Loucy (cell line): ENCODE results near the gene ASTN2.

ENCODE experiments used
- H2AFZ ChIP-seq: fragments of 200-600 bp; sonication (generic); 2 replicates; pipeline ENCODE4 v1.6.0; 2016; ENCODE audit warnings: antibody characterized with exemption, mild to moderate bottlenecking, low read length, moderate library complexity
- H3F3A ChIP-seq: fragments of 200-600 bp; 2 replicates; pipeline ENCODE4 v1.6.0; 2016; ENCODE audit warnings: antibody characterized with exemption, low read depth, mild to moderate bottlenecking
- H3K27me3 ChIP-seq: fragments of 200-600 bp; sonication (generic); 2 replicates; pipeline ENCODE4 v1.6.1; 2014; ENCODE audit warnings: low read length, mild to moderate bottlenecking; ENCODE audit not compliant: insufficient read depth, poor library complexity, severe bottlenecking
- H3K36me3 ChIP-seq: fragments of 200-600 bp; sonication (generic); 2 replicates; pipeline ENCODE4 v1.6.1; 2016; ENCODE audit warnings: low read length; ENCODE audit not compliant: insufficient read depth
- H3K4me1 ChIP-seq: fragments of 200-600 bp; sonication (generic); 2 replicates; pipeline ENCODE4 v1.5.1; 2014; ENCODE audit warnings: low read length, mild to moderate bottlenecking; ENCODE audit not compliant: insufficient read depth, poor library complexity, severe bottlenecking
- H3K4me2 ChIP-seq: fragments of 200-600 bp; sonication (generic); 2 replicates; pipeline ENCODE4 v1.6.0; 2014; ENCODE audit warnings: antibody characterized with exemption, low read length, low read depth, mild to moderate bottlenecking; ENCODE audit not compliant: poor library complexity, severe bottlenecking
- H3K4me3 ChIP-seq: fragments of 200-600 bp; sonication (generic); 2 replicates; pipeline ENCODE4 v1.5.1; 2014; ENCODE audit warnings: low read length, mild to moderate bottlenecking, mixed read lengths; ENCODE audit not compliant: poor library complexity, severe bottlenecking
- H3K79me2 ChIP-seq: fragments of 200-600 bp; sonication (generic); 2 replicates; pipeline ENCODE4 v1.6.1; 2014; ENCODE audit warnings: low read length; ENCODE audit not compliant: insufficient read depth
- H3K9ac ChIP-seq: fragments of 200-600 bp; sonication (generic); 2 replicates; pipeline ENCODE4 v1.6.0; 2014; ENCODE audit warnings: mild to moderate bottlenecking, low read depth, low read length, moderate library complexity; ENCODE audit not compliant: poor library complexity, severe bottlenecking
- H3K9me2 ChIP-seq: fragments of 200-600 bp; sonication (generic); replicated peaks from 2 replicates; pipeline ENCODE4 v1.6.1; 2016; ENCODE audit warnings: low read depth, low read length, mixed read lengths
- H3K9me3 ChIP-seq: fragments of 200-600 bp; sonication (generic); 2 replicates; pipeline ENCODE4 v1.6.1; 2014; ENCODE audit warnings: mild to moderate bottlenecking, antibody characterized with exemption, low read length, low read depth; ENCODE audit not compliant: insufficient read depth
- H4K20me1 ChIP-seq: fragments of 200-600 bp; sonication (generic); 2 replicates; pipeline ENCODE4 v1.6.0; 2014; ENCODE audit warnings: antibody characterized with exemption, low read length, mild to moderate bottlenecking; ENCODE audit not compliant: insufficient read depth, poor library complexity, severe bottlenecking
- EZH2phosphoT487 ChIP-seq: fragments of 200-600 bp; IDR thresholded peaks from 2 replicates; pipeline ENCODE4 v1.6.1; 2018; ENCODE audit warnings: antibody characterized with exemption, mild to moderate bottlenecking, moderate library complexity, borderline replicate concordance
- TF ChIP-seq, protein P1 (sequence below): fragments of 200-600 bp; sonication (generic); conservative IDR thresholded peaks from 2 replicates; pipeline ENCODE4 v1.5.1; 2014; ENCODE audit warnings: mild to moderate bottlenecking, antibody characterized with exemption, low read length

Gene ASTN2

DNA sequence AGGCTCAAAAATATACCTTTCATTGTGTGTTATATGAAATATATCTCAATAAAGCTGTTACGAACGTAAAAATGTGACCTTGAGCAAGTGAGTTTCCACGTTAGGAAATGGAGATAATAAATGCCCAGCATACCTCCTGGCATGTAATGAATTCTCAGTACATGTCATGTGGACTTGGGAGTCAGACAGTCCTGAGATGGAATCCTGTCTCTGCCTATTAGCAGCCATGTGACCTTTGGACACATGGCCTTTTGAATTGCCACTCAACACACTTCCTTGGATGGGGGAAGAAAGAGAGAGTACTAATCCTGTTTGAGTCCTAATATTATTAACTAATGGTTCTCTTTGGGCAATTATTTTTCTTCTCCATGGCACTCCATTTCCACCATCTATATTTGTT is 702.1 kb downstream of the ASTN2 start:
- Histone ChIP-seq H3K79me2 (no peaks in the 10 kb centered on the region), H3K9me2 (no peaks in the 10 kb centered on the region), H3K9me3 (no peaks in the 10 kb centered on the region), H3K4me3 (no peak overlapping the region), H4K20me1 (no peaks in the 10 kb centered on the region), H3K4me1 (peaks cover 12% of the 10 kb centered on the region), H3K9ac (no peak overlapping the region), H3F3A (no peaks in the 10 kb centered on the region), H3K4me2 (no peak overlapping the region), H2AFZ (no peak overlapping the region), H3K27me3 (no peaks in the 10 kb centered on the region), H3K36me3 (no peaks in the 10 kb centered on the region)
- TF ChIP-seq, protein P1, sequence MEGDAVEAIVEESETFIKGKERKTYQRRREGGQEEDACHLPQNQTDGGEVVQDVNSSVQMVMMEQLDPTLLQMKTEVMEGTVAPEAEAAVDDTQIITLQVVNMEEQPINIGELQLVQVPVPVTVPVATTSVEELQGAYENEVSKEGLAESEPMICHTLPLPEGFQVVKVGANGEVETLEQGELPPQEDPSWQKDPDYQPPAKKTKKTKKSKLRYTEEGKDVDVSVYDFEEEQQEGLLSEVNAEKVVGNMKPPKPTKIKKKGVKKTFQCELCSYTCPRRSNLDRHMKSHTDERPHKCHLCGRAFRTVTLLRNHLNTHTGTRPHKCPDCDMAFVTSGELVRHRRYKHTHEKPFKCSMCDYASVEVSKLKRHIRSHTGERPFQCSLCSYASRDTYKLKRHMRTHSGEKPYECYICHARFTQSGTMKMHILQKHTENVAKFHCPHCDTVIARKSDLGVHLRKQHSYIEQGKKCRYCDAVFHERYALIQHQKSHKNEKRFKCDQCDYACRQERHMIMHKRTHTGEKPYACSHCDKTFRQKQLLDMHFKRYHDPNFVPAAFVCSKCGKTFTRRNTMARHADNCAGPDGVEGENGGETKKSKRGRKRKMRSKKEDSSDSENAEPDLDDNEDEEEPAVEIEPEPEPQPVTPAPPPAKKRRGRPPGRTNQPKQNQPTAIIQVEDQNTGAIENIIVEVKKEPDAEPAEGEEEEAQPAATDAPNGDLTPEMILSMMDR = no peak
- no peak for TF ChIP-seq EZH2phosphoT487

DNA sequence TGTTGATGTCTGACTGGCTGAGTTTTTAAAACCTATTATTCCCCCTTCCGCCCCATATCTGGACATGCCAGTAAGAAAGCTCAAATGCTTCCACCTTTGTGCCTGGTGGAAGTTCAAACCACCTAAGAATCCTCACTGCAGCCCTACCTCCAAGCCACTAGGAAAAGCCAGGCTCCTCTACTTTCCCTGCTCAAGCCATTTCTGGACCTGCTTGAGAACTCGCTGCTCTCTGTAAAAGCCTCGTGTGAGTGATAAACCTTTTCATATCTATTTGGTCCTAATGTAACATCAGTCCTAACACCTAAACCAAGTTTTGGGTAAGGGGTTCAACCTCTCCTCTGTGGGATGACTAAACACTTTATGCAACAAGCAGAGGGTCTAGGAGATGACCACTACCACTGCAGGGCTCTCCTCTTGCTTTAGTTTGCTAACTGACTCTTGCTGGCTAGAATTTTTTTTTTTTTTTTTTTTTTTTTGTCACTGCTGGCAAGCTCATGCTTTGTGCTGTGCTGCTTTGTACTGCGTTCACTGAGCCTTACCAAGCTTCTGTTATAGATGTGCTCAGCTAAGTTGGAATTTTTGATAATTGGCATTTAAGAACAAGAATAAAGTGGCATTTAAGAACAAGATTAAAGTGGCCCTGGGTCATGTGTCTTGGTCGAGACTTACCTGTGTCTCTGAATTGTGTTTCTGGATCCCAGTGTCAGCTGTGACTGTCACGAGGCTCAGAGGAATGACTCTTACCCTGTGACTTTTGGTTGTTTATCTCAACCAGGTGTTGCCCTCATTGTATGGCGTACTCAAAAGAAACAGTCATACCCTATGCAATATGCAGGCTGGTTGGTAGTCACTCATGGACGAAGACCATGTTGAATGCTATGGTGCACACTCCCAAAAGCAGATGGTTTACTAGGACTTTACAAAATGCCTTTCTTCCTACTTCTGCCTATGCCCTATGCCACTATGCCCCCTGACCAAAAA is 708.3 kb downstream of the ASTN2 start:
- no peaks in the 10 kb centered on the region for H3K9me3 ChIP-seq
- H3K9ac ChIP-seq = no peak overlapping the region
- TF ChIP-seq, protein P1 = no peak
- no peak for TF ChIP-seq EZH2phosphoT487
- no peaks in the 10 kb centered on the region for H3K27me3 ChIP-seq
- no peaks in the 10 kb centered on the region for H3K9me2 ChIP-seq
- H3K36me3 ChIP-seq = no peaks in the 10 kb centered on the region
- H3K4me1 ChIP-seq = no peaks in the 10 kb centered on the region
- H2AFZ ChIP-seq = no peak overlapping the region
- H3F3A ChIP-seq = no peaks in the 10 kb centered on the region
- H3K4me2 ChIP-seq = no peak overlapping the region
- no peak overlapping the region for H3K4me3 ChIP-seq
- no peaks in the 10 kb centered on the region for H3K79me2 ChIP-seq
- peaks cover 4% of the 10 kb centered on the region for H4K20me1 ChIP-seq

DNA sequence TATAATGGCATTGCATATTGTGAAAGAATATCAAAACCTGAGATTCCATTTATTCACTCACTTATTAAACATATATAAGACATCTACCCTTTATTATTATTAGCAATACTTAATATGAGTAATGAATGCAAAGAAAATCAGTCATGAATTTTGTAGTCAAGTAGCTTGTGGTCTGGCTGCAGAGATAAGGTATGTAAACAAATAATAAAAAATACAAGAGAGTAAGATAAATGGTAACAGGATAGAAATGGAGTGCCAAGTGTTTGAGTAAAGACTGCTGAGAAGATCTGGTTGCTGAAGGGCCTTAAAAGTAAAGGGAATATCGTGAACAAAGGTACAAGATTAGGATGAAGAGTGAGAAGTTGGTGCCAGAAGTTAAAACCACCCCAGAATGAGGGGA is 709.3 kb downstream of the ASTN2 start:
- no peaks in the 10 kb centered on the region for H3K4me1 ChIP-seq
- no peak for TF ChIP-seq EZH2phosphoT487
- TF ChIP-seq, protein P1 = no peak
- H3K4me3 ChIP-seq = no peak overlapping the region
- H4K20me1 ChIP-seq = peaks cover 4% of the 10 kb centered on the region
- no peak overlapping the region for H2AFZ ChIP-seq
- no peak overlapping the region for H3K9ac ChIP-seq
- H3K79me2 ChIP-seq = no peaks in the 10 kb centered on the region
- H3K9me2 ChIP-seq = no peaks in the 10 kb centered on the region
- H3F3A ChIP-seq = no peaks in the 10 kb centered on the region
- H3K36me3 ChIP-seq = peaks cover under 1% of the 10 kb centered on the region; the same call in 1 of the 2 replicates
- no peaks in the 10 kb centered on the region for H3K9me3 ChIP-seq
- no peak overlapping the region for H3K4me2 ChIP-seq
- H3K27me3 ChIP-seq = no peaks in the 10 kb centered on the region
